Astrocyte (in vitro differentiated cells and primary cell): Measurements from ENCODE around the gene CALY.

Source experiments
- CTCF ChIP-seq: IDR thresholded peaks from 2 replicates; pipeline ENCODE4 v1.5.1; 2011; ENCODE audit warnings: low read depth, mild to moderate bottlenecking, inconsistent platforms, low read length, moderate library complexity; ENCODE audit not compliant: insufficient read depth
- EZH2 ChIP-seq: IDR thresholded peaks from 2 replicates; pipeline ENCODE4 v1.6.1; 2012; ENCODE audit warnings: mild to moderate bottlenecking, low read length, inconsistent platforms; ENCODE audit not compliant: insufficient read depth

- TF ChIP-seq EZH2 (no peak), CTCF (no peak)
These were observed 31.5 kb upstream of the CALY start for GRCh38 chr10:133368153-133368552.
